HG03442 (cell line): Measurements from ENCODE around the gene TBX6.

ENCODE experiments used
- ATAC-seq: cut with Tn5 transposase; IDR thresholded peaks from one replicate; pipeline ENCODE4 v1.9.1; 2021; ENCODE audit warnings: mild to moderate bottlenecking, moderate library complexity; ENCODE audit not compliant: unreplicated experiment

TBX6 gene

GRCh38 chr16:30040221-30040620 is 51.5 kb downstream of the TBX6 start:
- no peak for ATAC-seq
